EL (cell line): Measurements from ENCODE around the gene IL13RA1.
A peak's percentile ranks its signal among the peaks of the same experiment; 100 is the strongest.
"Not testable (repeated sequence)": the region's sequence is repeated elsewhere in the genome, so short reads cannot be mapped to it uniquely, and the experiment has no call there.

Experiments
- DNase-seq: peaks from one replicate; pipeline ENCODE4 v3.0.0-alpha.2; 2016

IL13RA1 gene

GRCh38 chrX:118730500-118731247 lies 3.3 kb downstream of the IL13RA1 start:
- peak; percentile 64 for DNase-seq

- not testable (repeated sequence) for DNase-seq
These were observed 5.1 kb downstream of the IL13RA1 start for GRCh38 chrX:118732551-118732950.

- no peak for DNase-seq
These were observed 7.5 kb downstream of the IL13RA1 start for GRCh38 chrX:118734909-118735308.

GRCh38 chrX:118736394-118737010 lies 9.1 kb downstream of the IL13RA1 start:
- DNase-seq: no peak

GRCh38 chrX:118739577-118739976 lies 12.2 kb downstream of the IL13RA1 start:
- DNase-seq: no peak

- no peak for DNase-seq
These were observed 13.0 kb downstream of the IL13RA1 start for GRCh38 chrX:118740276-118740889.

GRCh38 chrX:118742176-118742575 lies 14.8 kb downstream of the IL13RA1 start:
- no peak for DNase-seq

- DNase-seq: no peak
These were observed 18.2 kb downstream of the IL13RA1 start for GRCh38 chrX:118745570-118745969.

- DNase-seq: no peak
These were observed 24.8 kb downstream of the IL13RA1 start for GRCh38 chrX:118751950-118752783.

- no peak for DNase-seq
These were observed 28.2 kb downstream of the IL13RA1 start for GRCh38 chrX:118755633-118756032.

GRCh38 chrX:118756101-118756500 lies 28.7 kb downstream of the IL13RA1 start:
- DNase-seq: no peak

- no peak for DNase-seq
These were observed 31.1 kb downstream of the IL13RA1 start for GRCh38 chrX:118758511-118758910.

GRCh38 chrX:118760025-118760424 lies 32.6 kb downstream of the IL13RA1 start:
- no peak for DNase-seq

- no peak for DNase-seq
These were observed 34.7 kb downstream of the IL13RA1 start for GRCh38 chrX:118761939-118762707.

GRCh38 chrX:118763489-118763888 lies 36.1 kb downstream of the IL13RA1 start:
- no peak for DNase-seq

- DNase-seq: no peak
These were observed 36.7 kb downstream of the IL13RA1 start for GRCh38 chrX:118764122-118764521.

- DNase-seq: no peak
These were observed 42.8 kb downstream of the IL13RA1 start for GRCh38 chrX:118770133-118770760.

GRCh38 chrX:118772051-118772450 lies 44.6 kb downstream of the IL13RA1 start:
- no peak for DNase-seq

GRCh38 chrX:118773782-118774181 lies 46.4 kb downstream of the IL13RA1 start:
- no peak for DNase-seq

GRCh38 chrX:118779581-118779980 lies 52.2 kb downstream of the IL13RA1 start:
- DNase-seq: no peak

GRCh38 chrX:118780509-118780908 lies 53.1 kb downstream of the IL13RA1 start:
- no peak for DNase-seq

GRCh38 chrX:118780911-118781310 lies 53.5 kb downstream of the IL13RA1 start:
- no peak for DNase-seq
